NCI-H146 treated with DMSO at 0.1 percent for 48 hours (cell line): Measurements from ENCODE around the gene TSC22D4.
A peak's percentile ranks its signal among the peaks of the same experiment; 100 is the strongest.
"Not testable (repeated sequence)": the region's sequence is repeated elsewhere in the genome, so short reads cannot be mapped to it uniquely, and the experiment has no call there.

Source experiments
- DNase-seq: peaks from one replicate; lab custom pipeline; 2025; ENCODE audit not compliant: unreplicated experiment; lab: John Stamatoyannopoulos, UW

TSC22D4 gene

DNA sequence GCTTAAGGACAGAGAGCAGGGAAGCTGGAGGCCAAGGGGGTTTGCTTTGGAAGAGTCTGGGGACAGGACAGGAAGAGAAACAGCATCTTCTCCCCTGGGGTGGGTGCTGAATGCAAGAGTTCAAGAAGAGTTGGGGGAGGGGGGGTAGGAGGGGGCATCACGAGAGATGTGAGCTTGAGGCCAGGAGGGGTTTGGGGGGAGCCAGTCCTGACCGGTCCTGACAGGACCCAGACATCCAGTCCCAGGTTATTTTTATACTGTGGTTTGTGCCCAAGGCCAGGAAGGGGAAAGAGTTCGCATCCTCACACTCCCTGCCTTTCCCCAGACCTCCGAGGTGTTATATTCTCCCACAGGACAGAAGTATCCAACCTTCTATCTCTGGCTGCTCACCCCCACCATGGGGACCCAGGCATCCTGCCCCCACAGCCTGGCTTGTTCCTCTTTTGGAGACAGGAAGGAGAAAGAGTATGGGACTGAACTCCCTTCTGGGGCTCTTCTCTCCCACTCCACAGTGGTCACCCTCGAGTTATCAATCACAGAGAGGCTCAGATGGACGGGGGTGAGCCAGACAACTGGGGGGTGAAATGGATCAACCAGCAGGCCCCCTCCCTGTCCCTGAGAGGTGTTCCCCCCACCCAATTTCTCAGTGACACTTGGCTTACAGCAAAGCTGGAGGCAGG is 2.8 kb downstream of the TSC22D4 start:
- no peak for DNase-seq

DNA sequence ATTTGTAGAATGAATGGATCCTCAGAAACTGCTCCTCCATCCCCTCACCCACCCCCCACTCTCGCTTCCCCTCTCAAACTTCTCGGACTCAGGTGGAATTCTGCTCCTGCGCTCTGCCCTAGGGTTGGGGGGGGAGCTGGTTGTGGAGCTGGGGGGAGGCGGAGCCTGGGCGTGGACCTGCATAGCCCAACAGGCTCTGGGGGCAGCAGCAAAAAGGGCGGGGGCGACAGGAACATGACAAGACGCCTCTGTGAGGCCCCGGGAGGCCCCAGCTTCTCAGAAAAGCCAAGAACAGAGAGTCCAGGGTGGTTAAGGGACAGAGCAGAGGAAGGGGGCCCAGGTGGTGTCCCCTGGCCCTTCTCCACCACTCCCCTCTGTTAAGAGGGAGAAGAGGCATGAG is 3.5 kb downstream of the TSC22D4 start:
- DNase-seq = no peak

DNA sequence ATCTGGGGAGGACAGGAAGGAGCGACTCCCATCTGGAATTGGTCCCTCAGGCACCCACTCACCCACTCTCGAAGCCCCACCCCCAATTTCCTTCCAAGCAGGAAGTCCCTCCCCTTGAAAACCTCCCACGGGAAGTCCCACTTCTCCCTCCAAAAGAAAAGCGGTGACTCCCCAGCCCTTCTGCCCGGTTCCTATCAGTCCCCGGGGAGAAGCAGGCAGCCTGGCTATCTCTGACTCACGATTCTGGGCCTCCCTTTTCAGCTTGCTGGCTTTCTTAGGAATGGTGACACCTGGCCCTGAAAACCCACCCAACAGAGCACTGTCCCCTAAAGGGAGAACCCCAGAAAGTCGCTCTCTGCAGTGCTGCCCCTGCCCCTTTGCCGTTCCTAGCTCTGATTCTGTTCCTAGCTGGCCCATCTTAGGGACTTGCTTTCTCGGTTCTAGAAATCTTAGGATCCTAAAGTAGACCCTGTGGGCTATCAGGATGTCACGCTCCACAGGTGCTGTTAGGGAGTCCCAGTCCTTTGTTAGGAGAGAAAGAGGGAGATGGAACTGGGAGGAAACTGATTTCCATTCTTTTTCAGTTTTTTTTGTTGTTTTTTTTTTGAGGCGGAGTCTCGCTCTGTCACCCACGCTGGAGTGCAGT is 6.0 kb downstream of the TSC22D4 start:
- no peak for DNase-seq

DNA sequence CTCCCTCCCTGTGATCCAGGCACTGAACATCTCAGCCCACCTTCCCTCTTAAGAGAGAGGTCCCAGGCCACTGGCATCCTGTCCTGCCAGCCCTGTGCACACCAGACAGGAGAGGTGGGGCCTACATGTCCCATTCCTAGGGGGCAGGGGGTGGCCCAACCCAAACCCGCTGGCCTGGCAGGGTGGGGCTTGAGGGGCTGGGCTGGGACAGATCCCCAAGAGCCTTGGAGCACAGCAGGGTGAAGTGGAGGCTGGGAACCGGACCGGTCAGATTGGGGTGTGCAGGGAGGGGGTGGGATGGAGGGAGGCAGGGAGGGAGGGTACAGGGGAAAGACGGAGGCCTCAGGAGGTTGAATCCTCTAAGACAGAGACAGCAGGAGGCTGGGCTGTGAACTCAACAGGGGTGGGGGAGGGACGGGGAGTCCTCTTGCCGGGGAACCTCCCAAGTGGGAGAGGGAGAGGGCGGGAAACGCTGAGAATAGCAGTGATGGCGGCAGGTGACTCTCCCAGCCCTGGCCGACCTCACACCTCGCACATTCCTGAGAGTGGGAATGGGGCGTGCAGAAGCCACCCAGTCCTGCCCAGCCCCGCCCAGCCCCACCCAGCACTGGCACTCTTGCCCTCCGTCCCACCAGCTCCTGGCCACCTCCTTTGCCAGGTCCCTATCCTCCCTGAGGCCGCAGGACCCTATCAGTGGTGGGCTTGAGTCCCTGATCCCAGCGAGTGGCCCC is 6.7 kb downstream of the TSC22D4 start:
- no peak for DNase-seq

DNA sequence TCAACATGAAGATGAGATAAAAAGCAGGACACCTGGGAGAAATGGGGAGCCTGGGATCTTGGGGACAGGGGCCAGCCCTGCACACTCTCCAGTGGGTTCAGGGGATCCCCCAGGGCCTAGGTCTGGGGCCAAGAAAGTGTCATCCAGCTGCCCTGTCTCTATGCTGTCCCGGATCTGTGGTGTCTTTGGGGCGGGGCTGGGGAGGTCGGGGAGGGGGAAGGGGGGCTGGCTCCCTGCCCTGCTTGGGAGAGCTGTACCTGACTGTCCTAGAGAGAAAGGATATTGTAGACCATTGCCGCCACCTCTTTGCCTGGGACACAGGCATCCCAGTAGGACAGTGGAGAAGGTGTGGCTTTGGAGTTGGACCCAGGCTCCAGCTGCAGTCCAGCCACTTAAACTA is 8.0 kb downstream of the TSC22D4 start:
- DNase-seq = no peak

DNA sequence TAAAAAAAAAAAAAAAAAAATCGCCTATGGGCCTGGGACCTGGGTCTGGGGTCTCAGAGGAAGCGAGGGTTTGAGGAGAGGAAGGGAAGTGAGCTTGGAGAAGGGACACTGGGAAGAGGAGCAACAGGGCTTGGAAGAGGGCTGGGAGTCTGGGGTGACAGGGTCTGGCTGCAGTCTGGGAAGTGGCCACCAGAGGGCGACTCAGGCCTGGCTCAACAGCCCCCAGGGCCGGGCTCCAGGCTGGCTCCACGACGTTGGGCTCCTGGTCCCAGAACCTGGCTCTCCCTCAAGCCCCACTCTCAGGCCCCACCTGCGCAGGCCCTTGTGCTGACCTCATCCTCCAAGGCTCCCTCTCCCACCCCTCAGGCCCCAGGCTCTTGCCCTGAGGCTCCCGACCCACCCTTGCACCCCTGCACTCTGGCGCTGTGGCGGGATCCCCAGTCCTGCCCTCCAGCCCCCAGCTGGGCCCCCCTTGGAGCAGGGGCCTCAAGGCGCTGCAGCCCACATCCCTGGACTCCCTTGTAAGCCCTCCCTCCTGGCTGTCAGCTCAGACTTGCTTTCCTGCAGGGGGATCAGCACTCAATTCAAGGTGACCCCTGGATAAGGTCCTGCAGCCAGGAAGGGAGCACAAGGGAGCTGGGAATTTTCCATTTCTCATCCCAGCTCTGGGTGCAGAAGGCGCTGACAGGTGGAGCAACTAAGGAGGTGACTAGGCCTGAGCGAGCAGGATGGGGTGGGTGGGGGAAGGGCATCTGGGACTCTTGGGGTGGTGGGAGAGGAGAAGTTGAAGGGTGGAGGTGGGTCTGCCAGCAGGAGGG is 9.6 kb downstream of the TSC22D4 start:
- peak; percentile 27 for DNase-seq

DNA sequence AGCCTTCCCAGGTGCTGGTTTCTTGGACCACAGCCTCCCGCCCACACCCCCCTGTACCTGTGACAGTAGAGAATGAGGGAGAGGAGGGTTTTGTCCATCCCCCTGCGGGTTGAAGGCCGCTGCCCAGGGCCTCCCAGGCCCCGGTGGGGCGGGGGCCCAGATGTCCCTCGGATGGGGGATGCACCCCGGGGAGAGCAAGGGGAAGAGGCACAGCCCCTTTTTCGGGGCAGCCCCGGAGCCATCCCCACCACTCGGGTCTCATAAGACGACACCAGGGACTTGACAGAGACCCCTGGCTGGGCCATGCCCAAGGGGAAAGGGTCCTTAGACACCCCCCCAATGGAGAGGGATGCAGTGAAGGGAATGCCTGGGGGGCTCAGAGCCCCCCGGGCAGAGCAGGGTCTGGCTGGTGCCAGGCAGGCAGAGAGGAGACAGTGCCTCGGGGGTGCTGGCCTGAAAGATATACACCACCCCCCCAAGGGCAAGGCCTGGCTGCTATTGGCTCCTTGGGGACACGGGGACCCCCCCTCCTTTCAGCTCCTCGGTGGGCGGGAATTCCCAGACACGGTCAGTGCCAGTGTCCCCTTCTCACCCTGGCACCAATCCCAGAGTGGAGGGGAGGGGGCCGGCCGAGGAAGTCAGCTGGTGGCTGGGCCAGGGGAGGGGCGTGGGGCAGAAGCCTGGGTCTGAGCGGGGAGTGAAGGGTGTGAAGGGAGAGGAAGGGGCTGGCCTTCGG is 11.2 kb downstream of the TSC22D4 start:
- DNase-seq = no peak

DNA sequence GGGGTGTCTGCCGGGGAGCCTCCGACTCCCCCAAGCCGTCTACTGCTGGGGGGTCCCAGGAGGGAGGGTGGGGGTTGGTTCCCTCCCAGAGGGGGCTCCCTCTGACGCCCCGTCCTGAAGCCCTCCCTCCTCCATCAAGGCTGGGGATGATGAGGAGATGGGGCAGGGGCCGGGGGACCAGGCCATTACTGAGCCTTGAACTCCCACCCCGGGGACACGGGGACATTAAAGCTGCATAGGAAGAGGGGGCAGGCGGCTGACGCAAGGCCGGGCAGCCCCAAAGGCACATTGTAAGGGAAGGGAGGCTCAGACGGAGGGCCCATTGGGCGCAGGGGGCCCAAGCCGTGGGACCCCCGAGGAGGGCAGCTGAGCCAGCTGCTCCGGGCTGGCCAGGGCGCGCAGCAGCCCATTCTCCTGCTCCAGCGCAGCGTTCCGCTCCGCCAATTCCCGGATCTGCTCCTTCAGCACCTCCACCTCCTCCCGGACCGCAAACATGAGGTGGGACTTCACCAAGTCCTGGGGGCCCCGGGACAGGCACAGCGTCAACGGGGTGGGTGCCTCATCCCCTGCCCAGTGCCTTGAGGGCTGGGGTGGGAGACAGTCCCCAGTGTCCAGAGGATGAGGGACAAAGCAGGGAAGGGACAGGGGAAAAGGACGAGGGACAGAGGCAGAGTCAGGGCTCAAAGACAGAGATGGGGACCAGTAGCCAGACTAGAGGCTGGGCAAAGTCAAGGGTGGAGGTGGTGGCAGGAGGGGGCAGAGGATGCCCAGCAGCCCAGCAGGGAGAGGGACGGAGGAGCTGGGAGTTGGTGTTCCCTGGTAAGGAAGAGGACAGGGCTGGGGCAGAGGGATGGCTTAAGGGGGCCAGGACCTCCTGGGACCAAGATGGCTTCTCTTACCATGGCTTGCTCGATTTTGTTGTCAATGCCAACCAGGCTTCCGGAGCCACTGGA is 12.1 kb downstream of the TSC22D4 start:
- no peak for DNase-seq

DNA sequence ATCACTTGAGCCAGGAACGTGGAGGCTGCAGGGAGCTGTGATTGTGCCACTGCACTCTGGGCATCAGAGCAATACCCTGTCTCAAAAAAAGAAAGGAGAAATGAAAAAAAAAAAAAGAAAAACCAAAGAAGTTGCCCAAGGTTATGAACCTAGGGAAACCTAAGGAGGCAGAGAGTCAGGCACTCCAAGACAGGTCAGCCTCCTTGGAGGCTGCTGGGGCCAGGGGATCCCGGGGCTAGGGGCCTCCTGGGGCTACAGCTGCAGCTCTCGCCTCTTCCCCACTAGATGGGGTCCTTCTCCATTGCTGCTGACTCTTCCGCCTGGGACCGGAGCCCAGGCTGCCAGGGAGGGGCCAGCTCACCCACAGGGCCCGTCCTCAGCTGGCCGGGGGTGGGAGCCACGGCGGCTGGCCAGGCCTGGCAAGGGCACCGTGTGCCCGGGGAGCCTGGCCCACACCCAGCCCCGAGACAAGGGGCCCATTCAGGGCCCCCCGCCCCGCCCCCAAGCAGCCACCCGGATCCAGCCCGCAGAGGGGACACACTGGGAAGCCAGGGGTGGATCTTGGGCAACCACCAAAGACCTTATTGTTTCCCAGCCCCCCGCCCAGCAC is 13.2 kb downstream of the TSC22D4 start:
- DNase-seq = no peak

DNA sequence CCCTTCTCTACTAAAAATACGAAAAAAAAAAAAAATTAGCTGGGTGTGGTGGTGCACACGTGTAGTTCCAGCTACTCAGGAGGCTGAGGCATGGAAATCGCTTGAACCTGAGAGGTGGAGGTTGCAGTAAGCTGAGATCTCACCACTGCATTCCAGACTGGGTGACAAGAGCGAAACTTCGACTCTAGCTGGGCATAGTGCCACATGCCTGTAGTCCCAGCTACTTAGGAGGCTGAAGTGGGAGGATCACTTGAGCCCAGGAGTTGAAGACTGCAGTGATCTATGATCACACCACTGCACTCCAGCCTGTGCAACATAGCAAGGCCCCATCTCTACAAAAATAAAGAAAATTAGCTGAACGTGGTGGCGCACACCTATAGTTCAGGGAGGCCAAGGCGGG is 13.7 kb downstream of the TSC22D4 start:
- no peak for DNase-seq

DNA sequence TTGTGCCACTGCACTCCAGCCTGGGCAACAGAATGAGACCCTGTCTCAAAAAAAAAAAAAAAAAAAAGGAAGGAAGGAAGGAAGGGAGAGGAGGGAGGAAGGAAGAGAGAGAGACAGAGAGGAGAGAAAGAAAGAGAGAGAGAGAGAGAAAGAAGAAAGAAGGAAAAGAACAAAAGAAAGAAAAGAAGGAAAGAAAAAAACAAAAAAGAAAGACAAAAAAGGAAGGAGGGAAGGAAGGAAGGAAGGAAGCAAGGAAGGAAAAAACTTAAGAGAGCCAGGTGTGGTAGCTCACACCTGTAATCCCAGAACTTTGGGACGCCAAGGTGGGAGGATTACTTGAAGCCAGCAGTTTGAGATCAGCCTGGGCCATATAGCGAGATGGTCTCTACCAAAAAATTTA is 14.2 kb downstream of the TSC22D4 start:
- no peak for DNase-seq

DNA sequence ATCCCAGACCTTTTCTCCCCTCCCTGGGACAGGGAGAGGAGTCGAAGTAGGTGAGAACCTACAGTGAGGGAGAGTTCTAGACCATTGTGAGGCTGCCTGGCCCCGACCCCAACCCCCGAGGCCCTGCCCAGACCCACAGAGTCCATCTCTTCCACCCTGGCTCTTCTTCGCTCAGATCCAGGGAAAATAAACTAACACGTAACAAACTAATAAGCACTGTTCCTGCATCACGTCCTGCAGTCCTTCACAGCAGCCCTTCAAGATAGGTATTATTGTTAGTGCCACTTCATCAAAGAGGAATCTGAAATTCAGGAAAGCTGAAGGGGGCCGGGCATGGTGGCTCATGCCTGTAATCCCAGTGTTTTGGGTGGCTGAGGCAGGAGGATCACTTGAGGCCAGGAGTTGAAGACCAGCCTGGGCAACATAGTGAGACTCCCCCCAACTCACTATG is 14.8 kb downstream of the TSC22D4 start, which contains the start of gene SPACDR:
TSS of gene SPACDR (minus strand) at position 51 of the 451 bp plus-strand sequence. CDS start 235 bp downstream, outside the sequence.
- no peak for DNase-seq

DNA sequence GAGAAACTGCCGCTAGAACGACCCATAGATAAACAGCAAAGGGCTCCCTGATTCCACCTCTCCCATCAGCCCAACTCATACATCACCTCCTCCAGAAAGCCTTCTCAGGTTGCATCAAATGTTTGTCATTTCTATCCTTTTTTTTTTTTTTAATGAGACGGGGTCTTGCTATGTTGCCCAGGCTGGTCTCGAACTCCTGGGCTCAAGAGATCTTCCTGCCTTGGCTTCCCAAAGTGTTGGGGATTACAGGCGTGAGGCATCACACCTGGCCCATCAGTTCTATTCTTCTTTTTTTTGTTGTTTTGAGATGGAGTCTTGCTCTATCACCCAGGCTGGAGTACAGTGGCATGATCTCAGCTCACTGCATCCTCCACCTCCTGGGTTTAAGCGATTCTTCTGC is 22.0 kb downstream of the TSC22D4 start:
- no peak for DNase-seq

DNA sequence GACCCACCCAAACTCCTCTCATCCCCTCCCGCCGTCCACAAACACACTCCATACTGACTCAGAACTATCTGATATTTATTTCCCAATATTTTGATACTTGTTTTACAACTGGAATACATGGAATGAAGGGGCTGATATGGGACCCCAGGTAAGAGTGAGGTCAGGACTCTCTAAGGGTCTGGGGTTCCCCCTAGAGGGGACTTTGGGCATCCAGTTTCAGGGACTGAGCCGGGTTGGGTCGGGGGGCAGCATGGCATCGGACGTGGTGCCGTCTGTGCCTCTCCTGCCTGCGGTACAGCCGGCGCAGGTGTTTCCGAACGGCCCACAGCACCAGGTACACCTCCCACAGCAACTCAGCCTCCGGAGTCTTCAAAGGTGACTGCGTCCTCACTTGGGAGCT is 22.5 kb downstream of the TSC22D4 start:
- DNase-seq = no peak

DNA sequence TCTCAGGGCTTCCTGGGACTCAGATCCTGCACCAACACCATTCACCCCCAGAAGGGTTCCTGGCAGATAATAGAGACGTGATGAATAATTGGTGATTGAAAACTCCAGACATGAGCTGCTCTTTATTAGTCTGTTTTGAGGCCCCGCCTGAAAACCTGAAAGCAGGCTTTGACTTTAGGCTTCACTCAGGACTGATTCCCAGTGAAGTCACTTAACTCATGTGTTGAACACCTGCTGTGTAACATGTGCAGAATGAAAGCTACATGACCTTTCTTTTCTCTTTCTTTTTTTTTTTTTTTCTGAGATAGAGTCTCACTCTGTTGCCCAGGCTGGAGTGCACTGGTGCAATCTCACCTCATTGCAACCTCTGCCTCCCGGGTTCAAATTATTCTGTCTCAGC is 23.8 kb downstream of the TSC22D4 start:
- no peak for DNase-seq

DNA sequence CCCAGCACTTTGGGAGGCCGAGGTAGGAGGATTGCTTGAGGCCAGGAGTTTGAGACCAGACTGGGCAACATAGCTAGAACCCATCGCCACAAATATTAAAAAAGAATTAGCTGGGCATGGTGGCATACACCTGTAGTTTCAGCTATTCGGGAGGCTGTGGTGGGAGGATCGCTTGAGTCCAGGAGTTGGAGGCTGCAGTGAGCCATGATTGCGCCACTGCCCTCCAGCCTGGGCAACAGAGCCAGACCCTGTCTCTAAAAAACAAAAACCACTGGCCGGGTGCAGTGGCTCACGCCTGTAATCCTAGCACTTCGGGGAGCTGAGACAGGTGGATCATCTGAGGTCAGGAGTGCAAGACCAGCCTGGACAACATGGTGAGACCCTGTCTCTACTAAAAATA is 25.2 kb downstream of the TSC22D4 start:
- not testable (repeated sequence) for DNase-seq

DNA sequence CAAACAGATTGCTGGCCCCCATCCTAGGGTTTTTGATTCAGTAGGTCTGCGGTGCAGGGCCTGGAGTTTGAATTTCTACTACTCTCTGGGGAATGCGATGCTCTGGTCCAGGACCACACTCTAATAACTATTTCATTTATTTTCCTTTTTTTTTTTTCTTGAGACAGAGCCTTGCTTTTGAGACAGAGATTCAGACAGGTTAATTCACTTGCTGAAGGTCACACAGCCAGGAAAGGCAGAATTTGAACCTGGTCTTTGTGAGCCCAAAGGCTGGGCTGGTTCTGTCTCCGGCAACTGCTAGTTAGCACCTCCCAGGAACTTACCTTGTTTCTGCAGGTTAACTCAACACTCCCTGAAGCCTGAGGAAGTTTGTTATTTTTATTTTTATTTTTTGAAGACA is 26.5 kb downstream of the TSC22D4 start:
- no peak for DNase-seq

DNA sequence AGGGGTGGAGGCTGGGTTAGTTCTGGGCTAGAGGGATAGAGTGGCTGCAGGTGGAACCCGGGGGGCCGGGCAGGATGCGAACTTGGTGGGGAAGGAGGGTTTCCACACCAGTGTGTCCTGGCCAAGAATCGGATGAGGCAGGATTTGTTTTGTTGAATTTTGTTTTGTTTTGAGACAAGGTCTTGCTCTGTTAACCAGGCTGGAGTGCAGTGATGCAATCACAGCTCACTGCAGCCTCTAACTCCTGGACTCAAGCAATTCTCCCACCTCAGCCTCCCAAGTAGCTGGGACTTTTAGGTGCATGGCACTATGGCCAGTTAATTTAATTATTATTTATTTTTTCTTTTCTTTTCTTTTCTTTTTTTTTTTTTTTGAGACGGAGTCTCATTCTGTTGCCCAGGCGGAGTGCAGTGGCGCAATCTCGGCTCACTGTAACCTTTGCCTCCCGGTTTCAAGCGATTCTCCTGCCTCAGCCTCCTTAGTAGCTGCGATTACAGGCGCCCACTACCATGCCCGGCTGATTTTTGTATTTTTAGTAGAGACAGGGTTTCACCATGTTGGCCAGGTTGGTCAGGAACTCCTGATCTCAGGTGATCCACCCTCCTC is 29.7 kb downstream of the TSC22D4 start:
- DNase-seq = no peak

DNA sequence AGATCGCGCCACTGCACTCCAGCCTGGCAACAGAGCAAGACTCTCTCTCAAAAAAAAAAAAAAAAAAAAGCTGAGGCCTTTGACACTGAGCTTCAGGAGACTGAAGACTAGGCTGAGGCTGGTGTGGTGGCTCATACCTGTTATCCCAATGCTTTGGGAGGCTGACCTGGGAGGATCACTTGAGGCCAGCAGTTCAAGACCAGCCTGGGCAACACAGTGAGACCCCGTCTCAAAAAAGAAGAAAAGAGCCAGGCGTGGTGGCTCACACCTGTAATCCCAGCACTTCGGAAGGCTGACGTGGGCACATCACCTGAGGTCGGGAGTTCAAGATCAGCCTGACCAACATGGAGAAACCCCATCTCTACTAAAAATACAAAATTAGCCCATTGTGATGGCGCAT is 31.7 kb downstream of the TSC22D4 start:
- DNase-seq = not testable (repeated sequence)
